ENCODE results near the gene FOXK1. TPM values are rescaled to one million over a fixed set of nuclear protein-coding genes. Genes with fewer than 3 reads are reported as not detected.

Gene FOXK1
- total and polyA plus RNA-seq, 9 of the 15 experiments (the other 6 are each of a cell fraction or from before 2014, with no cell fraction given), result 0.32 to 45.5 (median 8.1) TPM

DNA sequence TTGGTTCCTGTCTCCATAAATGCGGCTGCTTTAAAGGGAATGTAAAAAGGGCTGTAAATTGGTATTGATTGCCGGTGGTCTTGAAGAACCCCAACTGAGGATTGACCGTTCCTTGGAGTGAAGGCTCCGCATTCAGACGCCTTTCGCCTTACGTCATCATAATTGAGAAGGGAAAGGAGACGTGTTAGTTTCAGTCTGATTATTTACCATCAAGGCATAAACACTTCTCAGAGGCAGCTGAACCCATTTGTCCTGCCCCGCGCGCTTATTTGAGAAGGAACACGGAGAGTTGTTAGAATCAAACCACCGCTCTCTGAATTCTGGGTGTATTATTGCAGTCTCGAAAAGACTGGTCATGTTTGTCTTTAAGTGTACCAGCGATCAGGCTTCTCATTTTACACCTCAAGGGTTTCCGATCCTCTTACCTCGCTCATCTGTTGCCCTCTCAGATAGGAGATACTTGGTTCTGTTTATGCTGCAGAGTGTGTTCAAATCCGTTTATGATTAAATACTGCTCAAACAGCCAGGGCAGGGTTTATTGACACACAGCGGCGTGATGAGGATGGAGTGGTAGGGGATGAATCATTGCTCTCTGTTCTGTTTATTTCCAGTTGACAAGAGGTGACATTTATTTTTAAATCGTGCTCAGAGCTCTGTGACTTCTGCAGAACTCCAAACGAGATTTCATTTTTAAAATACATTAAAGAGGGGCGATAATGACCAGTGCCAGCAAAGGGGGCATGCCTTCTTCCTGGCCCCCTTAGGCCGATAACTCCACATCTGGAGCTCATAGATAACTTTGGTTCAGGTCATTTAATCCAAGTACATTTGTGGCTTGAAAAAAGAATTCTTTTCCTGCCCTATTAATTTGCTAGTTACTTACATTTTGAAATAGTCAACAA, 30.4 kb downstream of the FOXK1 start (continued):
- TF ChIP-seq SNIP1 (IDR thresholded peaks at IDR 0.05; ENCODE audit: low read depth) (no peak), MBD2 (IDR thresholded peaks at IDR 0.05; ENCODE audit: borderline replicate concordance, low read depth) (no peak), POLR3G (IDR thresholded peaks at IDR 0.05; ENCODE audit: extremely low read depth, insufficient read length, insufficient replicate concordance) (no peak), ZNF347 (CRISPR knock-in tag; IDR thresholded peaks at IDR 0.05; ENCODE audit: low read depth) (no peak), POLR3A (IDR thresholded peaks at IDR 0.05; ENCODE audit: borderline replicate concordance, extremely low read depth, insufficient read depth, insufficient read length) (no peak), FUS (optimal IDR thresholded peaks at IDR 0.05; ENCODE audit: low read depth, low read length) (no peak), KAT7 (CRISPR knock-in tag; IDR thresholded peaks at IDR 0.05; ENCODE audit: borderline replicate concordance) (no peak), ZNF644 (tag; IDR thresholded peaks at IDR 0.05; ENCODE audit: low read depth) (no peak), CHD2 (IDR thresholded peaks at IDR 0.05; ENCODE audit: low read depth, low read length) (no peak), MECOM (CRISPR knock-in tag; IDR thresholded peaks at IDR 0.05) (no peak), ASH1L (IDR thresholded peaks at IDR 0.05; ENCODE audit: borderline replicate concordance, low read depth, partially characterized antibody) (no peak), RBM25 (IDR thresholded peaks at IDR 0.05; ENCODE audit: low read depth, low read length, severe bottlenecking) (no peak), HNRNPH1 (optimal IDR thresholded peaks at IDR 0.05; ENCODE audit: low read depth, low read length) (no peak)
- TF ChIP-seq, protein P1, sequence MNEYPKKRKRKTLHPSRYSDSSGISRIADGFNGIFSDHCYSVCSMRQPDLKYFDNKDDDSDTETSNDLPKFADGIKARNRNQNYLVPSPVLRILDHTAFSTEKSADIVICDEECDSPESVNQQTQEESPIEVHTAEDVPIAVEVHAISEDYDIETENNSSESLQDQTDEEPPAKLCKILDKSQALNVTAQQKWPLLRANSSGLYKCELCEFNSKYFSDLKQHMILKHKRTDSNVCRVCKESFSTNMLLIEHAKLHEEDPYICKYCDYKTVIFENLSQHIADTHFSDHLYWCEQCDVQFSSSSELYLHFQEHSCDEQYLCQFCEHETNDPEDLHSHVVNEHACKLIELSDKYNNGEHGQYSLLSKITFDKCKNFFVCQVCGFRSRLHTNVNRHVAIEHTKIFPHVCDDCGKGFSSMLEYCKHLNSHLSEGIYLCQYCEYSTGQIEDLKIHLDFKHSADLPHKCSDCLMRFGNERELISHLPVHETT (CRISPR knock-in tag; conservative IDR thresholded peaks at IDR 0.05 in 1 of 2, IDR thresholded peaks at IDR 0.05 in 1 of 2), result no peak
- TF ChIP-seq, protein P2, sequence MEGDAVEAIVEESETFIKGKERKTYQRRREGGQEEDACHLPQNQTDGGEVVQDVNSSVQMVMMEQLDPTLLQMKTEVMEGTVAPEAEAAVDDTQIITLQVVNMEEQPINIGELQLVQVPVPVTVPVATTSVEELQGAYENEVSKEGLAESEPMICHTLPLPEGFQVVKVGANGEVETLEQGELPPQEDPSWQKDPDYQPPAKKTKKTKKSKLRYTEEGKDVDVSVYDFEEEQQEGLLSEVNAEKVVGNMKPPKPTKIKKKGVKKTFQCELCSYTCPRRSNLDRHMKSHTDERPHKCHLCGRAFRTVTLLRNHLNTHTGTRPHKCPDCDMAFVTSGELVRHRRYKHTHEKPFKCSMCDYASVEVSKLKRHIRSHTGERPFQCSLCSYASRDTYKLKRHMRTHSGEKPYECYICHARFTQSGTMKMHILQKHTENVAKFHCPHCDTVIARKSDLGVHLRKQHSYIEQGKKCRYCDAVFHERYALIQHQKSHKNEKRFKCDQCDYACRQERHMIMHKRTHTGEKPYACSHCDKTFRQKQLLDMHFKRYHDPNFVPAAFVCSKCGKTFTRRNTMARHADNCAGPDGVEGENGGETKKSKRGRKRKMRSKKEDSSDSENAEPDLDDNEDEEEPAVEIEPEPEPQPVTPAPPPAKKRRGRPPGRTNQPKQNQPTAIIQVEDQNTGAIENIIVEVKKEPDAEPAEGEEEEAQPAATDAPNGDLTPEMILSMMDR (IDR thresholded peaks at IDR 0.05 in 2 of 3, conservative IDR thresholded peaks at IDR 0.05 in 1 of 3; ENCODE audit: insufficient read depth in 2 of 3, low read depth in 1 of 3, low read length in 3 of 3), result no peak
- TF ChIP-seq, protein P3, sequence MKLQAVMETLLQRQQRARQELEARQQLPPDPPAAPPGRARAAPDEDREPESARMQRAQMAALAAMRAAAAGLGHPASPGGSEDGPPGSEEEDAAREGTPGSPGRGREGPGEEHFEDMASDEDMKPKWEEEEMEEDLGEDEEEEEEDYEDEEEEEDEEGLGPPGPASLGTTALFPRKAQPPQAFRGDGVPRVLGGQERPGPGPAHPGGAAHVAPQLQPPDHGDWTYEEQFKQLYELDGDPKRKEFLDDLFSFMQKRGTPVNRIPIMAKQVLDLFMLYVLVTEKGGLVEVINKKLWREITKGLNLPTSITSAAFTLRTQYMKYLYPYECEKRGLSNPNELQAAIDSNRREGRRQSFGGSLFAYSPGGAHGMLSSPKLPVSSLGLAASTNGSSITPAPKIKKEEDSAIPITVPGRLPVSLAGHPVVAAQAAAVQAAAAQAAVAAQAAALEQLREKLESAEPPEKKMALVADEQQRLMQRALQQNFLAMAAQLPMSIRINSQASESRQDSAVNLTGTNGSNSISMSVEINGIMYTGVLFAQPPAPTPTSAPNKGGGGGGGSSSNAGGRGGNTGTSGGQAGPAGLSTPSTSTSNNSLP (IDR thresholded peaks at IDR 0.05; ENCODE audit: borderline replicate concordance, low read depth, low read length), result no peak

Measured in K562 (cell line).